K562 (cell line): ENCODE data around the gene TMIGD3. TPM values are rescaled to one million over a fixed set of nuclear protein-coding genes. Genes with fewer than 3 reads are reported as not detected.
"Not testable (repeated sequence)": the region's sequence is repeated elsewhere in the genome, so short reads cannot be mapped to it uniquely, and the experiment has no call there.

ENCODE experiments used
- ATAC-seq: fragments of 200-7000 bp; cut with Tn5 transposase; 3 replicates; pipeline ENCODE4 v1.9.1; 2020; ENCODE audit warnings: moderate library complexity
- BruUV-seq: library from RNA; stranded (reverse); fragments of 400-500 nt; replicated peaks from 2 replicates; lab custom pipeline; 2021; lab: Mats Ljungman, UMichigan
- CTCF ChIA-PET: fragments of 300-600 bp; formaldehyde crosslinking; extraction: SDS; loops from one replicate; lab custom pipeline; 2021; ENCODE audit warnings: low intra/inter-chr PET ratio; lab: Yijun Ruan, JAX
- POLR2A ChIA-PET: fragments of 300-600, 350-650 bp; sonication (Branson Sonifier 250); formaldehyde crosslinking; extraction: SDS; loops from one replicate; lab custom pipeline; 2021; ENCODE audit warnings: antibody characterized with exemption, inconsistent platforms; lab: Yijun Ruan, JAX
- DNase-seq, 4 experiments: peaks; one replicate each; pipeline versions ENCODE4 v3.0.0 to v3.0.0-alpha.2; 2011 to 2018; ENCODE audit warnings: low spot score in 3 of 4, mixed read lengths in 3 of 4; ENCODE audit errors: extremely low read depth in 1 of 4
- FAIRE-seq: peaks from 2 replicates; lab custom pipeline; 2011; peaks lifted over from hg19 to GRCh38; lab: Jason Lieb, UNC
- H2AFZ ChIP-seq: 2 replicates; pipeline ENCODE4 v1.6.0; 2011; ENCODE audit warnings: low read depth, low read length, control low read depth, inconsistent platforms
- H3K27ac ChIP-seq: fragments of 200-600 bp; 3 replicates; pipeline ENCODE4 v1.8.0; 2011; ENCODE audit warnings: low read depth, mild to moderate bottlenecking, control low read depth, inconsistent platforms, low read length, moderate library complexity, mixed read lengths; ENCODE audit errors: extremely low read depth
- H3K27me3 ChIP-seq, 2 experiments: fragments of 300-600 bp in 1 of 2; 2 replicates in 1 of 2; 3 replicates in 1 of 2; pipeline versions ENCODE4 v1.6.0 to v1.8.0; 2011; ENCODE audit warnings: inconsistent platforms in 2 of 2, low read length in 2 of 2, mild to moderate bottlenecking in 1 of 2, mixed read lengths in 1 of 2, moderate library complexity in 1 of 2; ENCODE audit not compliant: control insufficient read depth in 2 of 2, insufficient read depth in 2 of 2
- H3K36me3 ChIP-seq: fragments of 300-600 bp; 3 replicates; pipeline ENCODE4 v1.8.0; 2011; ENCODE audit warnings: mild to moderate bottlenecking, low read length, inconsistent platforms; ENCODE audit not compliant: control insufficient read depth, insufficient read depth
- H3K4me1 ChIP-seq, 2 experiments: fragments of 200-600 bp in 1 of 2; replicated peaks in 1 of 2; 2 replicates in 1 of 2; 3 replicates in 1 of 2; pipeline versions ENCODE4 v1.5.1 to v1.8.0; 2011; ENCODE audit warnings: inconsistent platforms in 2 of 2, low read length in 2 of 2, mild to moderate bottlenecking in 1 of 2, mixed read lengths in 1 of 2, moderate library complexity in 1 of 2; ENCODE audit not compliant: control insufficient read depth in 2 of 2, insufficient read depth in 2 of 2
- H3K4me2 ChIP-seq: 2 replicates; pipeline ENCODE4 v1.6.1; 2011; ENCODE audit warnings: low read length, control low read depth, inconsistent platforms, mixed read lengths; ENCODE audit not compliant: insufficient read depth
- H3K4me3 ChIP-seq: fragments of 200-600 bp; sonication (generic), shearing (Covaris generic); 2 replicates; pipeline ENCODE4 v1.5.1; 2016; ENCODE audit warnings: control low read depth, inconsistent platforms
- H3K79me2 ChIP-seq: fragments of 200-600 bp; 3 replicates; pipeline ENCODE4 v1.8.0; 2011; ENCODE audit warnings: low read length, inconsistent platforms; ENCODE audit not compliant: control insufficient read depth, insufficient read depth
- H3K9ac ChIP-seq, 2 experiments: 2 replicates each; pipeline versions ENCODE4 v1.6.0 to v1.6.1; 2011; ENCODE audit warnings: low read depth in 2 of 2, low read length in 2 of 2, control low read depth in 1 of 2, inconsistent platforms in 1 of 2, mild to moderate bottlenecking in 1 of 2, mixed read lengths in 1 of 2; ENCODE audit not compliant: insufficient read depth in 1 of 2
- H3K9me1 ChIP-seq: one replicate; pipeline ENCODE4 v1.6.0; 2011; ENCODE audit warnings: inconsistent platforms, mild to moderate bottlenecking, low read length, moderate library complexity; ENCODE audit not compliant: control insufficient read depth, insufficient read depth
- H3K9me3 ChIP-seq: replicated peaks from 2 replicates; pipeline ENCODE4 v1.5.1; 2011; ENCODE audit warnings: low read depth, low read length, inconsistent platforms; ENCODE audit not compliant: control insufficient read depth, insufficient read depth
- H4K20me1 ChIP-seq: replicated peaks from 2 replicates; pipeline ENCODE4 v1.6.1; 2011; ENCODE audit warnings: low read length, inconsistent platforms, mixed read lengths; ENCODE audit not compliant: control insufficient read depth, insufficient read depth
- C11orf30 ChIP-seq: fragments of 450-650 bp; IDR thresholded peaks from 2 replicates; pipeline ENCODE4 v1.6.1; 2016; ENCODE audit warnings: low read depth, mild to moderate bottlenecking
- ZNF316 ChIP-seq: fragments of 450-650 bp; IDR thresholded peaks from 2 replicates; pipeline ENCODE4 v1.6.1; 2016
- WGBS: fragments of 100-300 bp; shearing (Covaris generic); methylation state at CpG from one replicate; pipeline ENCODE4 v1.1.6; 2016; ENCODE audit warnings: low coverage, mixed read lengths; ENCODE audit not compliant: insufficient coverage; ENCODE audit errors: missing lambda C conversion rate; 5-methylcytosine and 5-hydroxymethylcytosine counted together
- in situ Hi-C: fragments of 300-500 bp; cut with MboI; formaldehyde crosslinking; loops from 4 replicates; pipeline ENCODE4 v1.15.0; 2018; ENCODE audit warnings: inconsistent platforms, mixed read lengths
- intact Hi-C: fragments of 100-400 bp; cut with micrococcal nuclease; formaldehyde crosslinking; loops from 2 replicates; pipeline ENCODE4 v1.14.2; 2022
- polyA plus RNA-seq, 8 experiments: library from polyadenylated mRNA; depleted of rRNA in 4 of 8; stranded (reverse) in 5 of 8; unstranded in 3 of 8; fragments of >200 nt; fragmentation: Nextera tagmentation in 2 of 8; fragmentation: Illumina TruSeq in 1 of 8; extraction: Ambion mirVana in 2 of 8; extraction: Trizol in 1 of 8; gene quantifications; 2 replicates each; pipeline versions ENCODE4 v1.2.1 to v1.2.3, GENCODE V29; 2011 to 2014; ENCODE audit warnings: inconsistent platforms in 1 of 8, missing spikeins in 1 of 8
- total RNA-seq, 7 experiments: library from RNA; depleted of rRNA in 6 of 7; stranded (reverse); fragments of >200 nt in 6 of 7; fragmentation: Illumina TruSeq in 2 of 7; extraction: Trizol in 2 of 7; gene quantifications; 2 replicates each; pipeline versions ENCODE4 v1.2.1 to v1.2.3, GENCODE V29; 2011 to 2021; ENCODE audit warnings: low replicate concordance in 1 of 7
- TF ChIP-seq, protein P1 (sequence below): fragments of 250-450 bp; sonication (Bioruptor Pico); IDR thresholded peaks from 2 replicates; pipeline ENCODE4 v1.4.0; 2020; ENCODE audit warnings: mild to moderate bottlenecking, moderate library complexity
- TF ChIP-seq, protein P2 (sequence below): fragments of 250-450 bp; sonication (Bioruptor Pico); IDR thresholded peaks from 2 replicates; pipeline ENCODE4 v1.8.0; 2021; ENCODE audit warnings: moderate library complexity, mild to moderate bottlenecking, inconsistent platforms

The TMIGD3 gene
- total and polyA plus RNA-seq, 9 of the 15 experiments (the other 6 are each of a cell fraction or from before 2014, with no cell fraction given), result 0.11 to 0.13 (median 0.11) TPM; not detected in 6

DNA sequence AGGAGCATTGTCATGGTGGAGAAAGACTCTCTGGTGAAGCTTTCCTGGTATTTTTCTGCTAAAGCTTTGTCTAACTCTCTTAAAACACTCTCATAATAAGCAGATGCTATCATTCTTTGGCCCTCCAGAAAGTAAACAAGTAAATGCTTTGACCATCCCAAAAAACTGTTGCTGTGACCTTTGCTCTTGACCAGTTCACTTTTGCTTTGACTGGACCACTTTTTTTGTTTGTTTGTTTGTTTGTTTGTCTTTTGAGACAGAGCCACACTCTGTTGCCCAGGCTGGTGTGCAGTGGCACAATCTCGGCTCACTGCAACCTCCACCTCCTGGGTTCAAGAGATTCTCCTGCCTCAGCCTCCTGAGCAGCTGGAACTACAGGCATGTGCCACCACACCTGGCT lies 44.4 kb upstream of the TMIGD3 start:
- H3K9ac ChIP-seq, H3K36me3 ChIP-seq, H3K4me3 ChIP-seq, H3K27ac ChIP-seq, DNase-seq, ATAC-seq, H3K79me2 ChIP-seq, H3K4me1 ChIP-seq, FAIRE-seq, intact Hi-C loops, in situ Hi-C loops, H4K20me1 ChIP-seq, BruUV-seq, H3K9me1 ChIP-seq, CTCF ChIA-PET, H3K4me2 ChIP-seq, POLR2A ChIA-PET, H2AFZ ChIP-seq, H3K9me3 ChIP-seq, H3K27me3 ChIP-seq: not testable (repeated sequence)
- WGBS, result 0% methylated on average over 1 of the region's 1 CpG

DNA sequence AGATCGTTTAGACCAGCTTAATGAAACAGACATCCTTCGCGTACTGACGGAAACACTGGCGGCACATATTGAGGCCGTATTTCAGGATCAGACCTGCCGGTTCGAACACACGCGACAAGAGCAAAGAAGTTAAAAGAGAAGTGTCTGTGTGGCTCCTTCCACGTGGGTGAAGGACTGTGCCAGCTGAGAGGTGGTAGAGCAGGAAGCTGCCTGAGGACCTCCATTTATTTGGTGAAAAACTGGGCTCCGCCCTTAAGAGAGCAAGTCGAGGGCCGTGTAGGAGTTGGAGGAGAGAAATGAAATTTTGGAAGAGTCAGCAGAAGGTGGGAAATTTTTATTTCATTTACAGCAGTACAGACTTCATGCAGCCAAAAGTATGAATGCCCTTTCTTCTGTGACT lies 38.8 kb upstream of the TMIGD3 start:
- Histone ChIP-seq H3K9me1 (no peaks in the 10 kb centered on the region), H2AFZ (no peak overlapping the region), H3K27ac (no peak overlapping the region), H3K79me2 (no peaks in the 10 kb centered on the region), H3K9ac (no peak overlapping the region), H3K4me2 (no peak overlapping the region), H3K4me1 (no peaks in the 10 kb centered on the region), H3K9me3 (no peaks in the 10 kb centered on the region), H3K27me3 (peaks cover 10 to 13% of the 10 kb centered on the region in 2 experiments; a peak in 4 of 5 replicates), H3K4me3 (no peak overlapping the region), H4K20me1 (no peaks in the 10 kb centered on the region), H3K36me3 (no peaks in the 10 kb centered on the region)
- intact Hi-C loops, result no loop called here
- in situ Hi-C loops, result no loop called here
- 30% methylated on average over 14 of the region's 14 CpGs for WGBS
- CTCF ChIA-PET, result no interaction called here
- ATAC-seq, result no peak
- no TSS peak for BruUV-seq
- TF ChIP-seq, protein P1, sequence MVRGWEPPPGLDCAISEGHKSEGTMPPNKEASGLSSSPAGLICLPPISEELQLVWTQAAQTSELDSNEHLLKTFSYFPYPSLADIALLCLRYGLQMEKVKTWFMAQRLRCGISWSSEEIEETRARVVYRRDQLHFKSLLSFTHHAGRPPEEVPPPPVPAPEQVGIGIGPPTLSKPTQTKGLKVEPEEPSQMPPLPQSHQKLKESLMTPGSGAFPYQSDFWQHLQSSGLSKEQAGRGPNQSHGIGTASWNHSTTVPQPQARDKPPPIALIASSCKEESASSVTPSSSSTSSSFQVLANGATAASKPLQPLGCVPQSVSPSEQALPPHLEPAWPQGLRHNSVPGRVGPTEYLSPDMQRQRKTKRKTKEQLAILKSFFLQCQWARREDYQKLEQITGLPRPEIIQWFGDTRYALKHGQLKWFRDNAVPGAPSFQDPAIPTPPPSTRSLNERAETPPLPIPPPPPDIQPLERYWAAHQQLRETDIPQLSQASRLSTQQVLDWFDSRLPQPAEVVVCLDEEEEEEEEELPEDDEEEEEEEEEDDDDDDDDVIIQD (CRISPR knock-in tag), result no peak
- TF ChIP-seq, protein P2, sequence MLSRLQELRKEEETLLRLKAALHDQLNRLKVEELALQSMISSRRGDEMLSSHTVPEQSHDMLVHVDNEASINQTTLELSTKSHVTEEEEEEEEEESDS (CRISPR knock-in tag), result no peak
- TF ChIP-seq ZNF316 (peak; percentile 60), C11orf30 (peak; percentile 15; the same call in 1 of the 2 replicates)
- DNase-seq, result no peak
- POLR2A ChIA-PET, result no interaction called here
- FAIRE-seq, result no peak
